Mesendoderm (in vitro differentiated cells): ENCODE results near the gene HECTD4.
A peak's percentile ranks its signal among the peaks of the same experiment; 100 is the strongest.

Experiments used
- DNase-seq: peaks from one replicate; pipeline ENCODE4 v3.0.0; 2013
- H2AK5ac ChIP-seq: 2 replicates; pipeline ENCODE4 v1.6.1; 2013; ENCODE audit warnings: low read length, inconsistent platforms
- H2BK120ac ChIP-seq: 2 replicates; pipeline ENCODE4 v1.6.1; 2013; ENCODE audit warnings: low read depth, mild to moderate bottlenecking, low read length, moderate library complexity, mixed read lengths
- H2BK15ac ChIP-seq: replicated peaks from 2 replicates; pipeline ENCODE4 v1.6.1; 2013; ENCODE audit warnings: low read depth, mild to moderate bottlenecking, moderate library complexity
- H2BK5ac ChIP-seq: 2 replicates; pipeline ENCODE4 v1.6.1; 2013; ENCODE audit warnings: low read length, inconsistent platforms
- H3K18ac ChIP-seq: 2 replicates; pipeline ENCODE4 v1.6.1; 2013; ENCODE audit warnings: mild to moderate bottlenecking, low read length, mixed read lengths
- H3K23ac ChIP-seq: one replicate; pipeline ENCODE4 v1.6.1; 2013; ENCODE audit warnings: low read length
- H3K27ac ChIP-seq: 2 replicates; pipeline ENCODE4 v1.5.1; 2013; ENCODE audit warnings: low read depth, mild to moderate bottlenecking, inconsistent platforms, low read length, moderate library complexity
- H3K27me3 ChIP-seq: 2 replicates; pipeline ENCODE4 v1.6.1; 2013; ENCODE audit warnings: low read length, control low read depth, mild to moderate bottlenecking, inconsistent platforms; ENCODE audit not compliant: insufficient read depth, poor library complexity
- H3K36me3 ChIP-seq: 2 replicates; pipeline ENCODE4 v1.6.1; 2013; ENCODE audit warnings: low read length, inconsistent platforms; ENCODE audit not compliant: control insufficient read depth, insufficient read depth
- H3K4ac ChIP-seq: one replicate; pipeline ENCODE4 v1.6.1; 2013; ENCODE audit warnings: low read depth, mild to moderate bottlenecking, low read length, moderate library complexity
- H3K4me1 ChIP-seq: 2 replicates; pipeline ENCODE4 v1.6.1; 2013; ENCODE audit warnings: low read depth, low read length, inconsistent platforms; ENCODE audit not compliant: control insufficient read depth
- H3K4me2 ChIP-seq: 2 replicates; pipeline ENCODE4 v1.6.1; 2013; ENCODE audit warnings: low read length
- H3K4me3 ChIP-seq: 2 replicates; pipeline ENCODE4 v1.5.1; 2013; ENCODE audit warnings: mild to moderate bottlenecking, low read length
- H3K56ac ChIP-seq: one replicate; pipeline ENCODE4 v1.6.1; 2013; ENCODE audit warnings: low read length
- H3K79me1 ChIP-seq: 2 replicates; pipeline ENCODE4 v1.6.1; 2013; ENCODE audit warnings: low read length, inconsistent platforms
- H3K79me2 ChIP-seq: 2 replicates; pipeline ENCODE4 v1.6.1; 2013; ENCODE audit warnings: mild to moderate bottlenecking, low read length; ENCODE audit not compliant: control insufficient read depth, insufficient read depth
- H3K9ac ChIP-seq: 2 replicates; pipeline ENCODE4 v1.6.1; 2013; ENCODE audit warnings: low read length, inconsistent platforms
- H4K5ac ChIP-seq: one replicate; pipeline ENCODE4 v1.6.1; 2013; ENCODE audit warnings: low read length
- H4K8ac ChIP-seq: one replicate; pipeline ENCODE4 v1.6.1; 2013; ENCODE audit warnings: low read depth, mild to moderate bottlenecking, control low read depth, low read length, moderate library complexity
- whole genome bisulfite sequencing: extraction: QIAGEN DNeasy Blood & Tissue Kit; methylation state at CpG from one replicate; pipeline ENCODE4 v1.1.7; 2013; ENCODE audit warnings: low lambda C conversion rate, missing lambda C conversion rate; ENCODE audit not compliant: insufficient coverage; ENCODE audit errors: extremely low coverage; 5-methylcytosine and 5-hydroxymethylcytosine counted together

Gene HECTD4

GRCh38 chr12:112198120-112198733, 184.0 kb downstream of the HECTD4 start:
- H3K4me3 ChIP-seq = no peak overlapping the region
- H2BK120ac ChIP-seq = no peak overlapping the region
- H3K23ac ChIP-seq = no peak overlapping the region
- peak; percentile 89 for DNase-seq
- H4K8ac ChIP-seq = no peak overlapping the region
- H3K27me3 ChIP-seq = no peaks in the 10 kb centered on the region
- no peak overlapping the region for H3K4ac ChIP-seq
- H3K56ac ChIP-seq = no peak overlapping the region
- H3K9ac ChIP-seq = no peak overlapping the region
- H2BK15ac ChIP-seq = no peak overlapping the region
- no peaks in the 10 kb centered on the region for H3K4me1 ChIP-seq
- H2BK5ac ChIP-seq = no peak overlapping the region
- no peak overlapping the region for H3K4me2 ChIP-seq
- H3K79me1 ChIP-seq = no peaks in the 10 kb centered on the region
- H3K27ac ChIP-seq = no peak overlapping the region
- H3K18ac ChIP-seq = no peak overlapping the region
- H3K79me2 ChIP-seq = no peaks in the 10 kb centered on the region
- H3K36me3 ChIP-seq = peaks cover 3% of the 10 kb centered on the region
- no CpG with 5 or more reads among the region's 9 CpGs for WGBS
- H4K5ac ChIP-seq = no peak overlapping the region
- H2AK5ac ChIP-seq = no peak overlapping the region

- Histone ChIP-seq H3K56ac (no peak overlapping the region), H3K4me3 (no peak overlapping the region), H2AK5ac (no peak overlapping the region), H3K4me2 (no peak overlapping the region), H3K4ac (no peak overlapping the region), H3K79me2 (no peaks in the 10 kb centered on the region), H4K8ac (no peak overlapping the region), H3K79me1 (no peaks in the 10 kb centered on the region), H2BK120ac (no peak overlapping the region), H4K5ac (no peak overlapping the region), H3K27ac (no peak overlapping the region), H3K27me3 (no peaks in the 10 kb centered on the region), H2BK5ac (no peak overlapping the region), H3K4me1 (peaks cover 3% of the 10 kb centered on the region), H3K9ac (no peak overlapping the region), H3K23ac (no peak overlapping the region), H3K36me3 (peaks cover 2% of the 10 kb centered on the region), H2BK15ac (no peak overlapping the region), H3K18ac (no peak overlapping the region)
- WGBS = no CpG with 5 or more reads among the region's 9 CpGs
- DNase-seq = no peak
Observed at GRCh38 chr12:112196196-112196875, 185.9 kb downstream of the HECTD4 start.

GRCh38 chr12:112194601-112195247, 187.5 kb downstream of the HECTD4 start:
- Histone ChIP-seq H3K79me2 (no peaks in the 10 kb centered on the region), H2BK120ac (no peak overlapping the region), H3K27ac (no peak overlapping the region), H4K5ac (no peak overlapping the region), H2BK15ac (no peak overlapping the region), H3K18ac (no peak overlapping the region), H3K9ac (no peak overlapping the region), H3K4ac (no peak overlapping the region), H3K56ac (no peak overlapping the region), H3K27me3 (no peaks in the 10 kb centered on the region), H2AK5ac (no peak overlapping the region), H4K8ac (no peak overlapping the region), H3K4me1 (peaks cover 9% of the 10 kb centered on the region), H3K4me3 (no peak overlapping the region), H3K79me1 (no peaks in the 10 kb centered on the region), H2BK5ac (no peak overlapping the region), H3K36me3 (peaks cover 2% of the 10 kb centered on the region), H3K23ac (no peak overlapping the region), H3K4me2 (no peak overlapping the region)
- no peak for DNase-seq
- no CpG with 5 or more reads among the region's 20 CpGs for WGBS

- H3K27me3 ChIP-seq = no peaks in the 10 kb centered on the region
Observed at GRCh38 chr12:112192475-112192874, 189.8 kb downstream of the HECTD4 start.

GRCh38 chr12:112191840-112192321, 190.3 kb downstream of the HECTD4 start:
- Histone ChIP-seq H3K36me3 (no peaks in the 10 kb centered on the region), H3K56ac (peak overlapping the region; percentile 50), H3K79me1 (no peaks in the 10 kb centered on the region), H2BK5ac (peak overlapping the region; percentile 65), H3K27ac (no peak overlapping the region), H3K4me1 (peaks cover 9% of the 10 kb centered on the region), H3K9ac (peak overlapping the region; percentile 5), H3K4ac (peak overlapping the region; percentile 28), H3K79me2 (no peaks in the 10 kb centered on the region), H2AK5ac (no peak overlapping the region), H2BK120ac (no peak overlapping the region), H3K27me3 (no peaks in the 10 kb centered on the region), H4K8ac (no peak overlapping the region), H3K4me2 (no peak overlapping the region), H3K23ac (no peak overlapping the region), H3K18ac (no peak overlapping the region), H4K5ac (no peak overlapping the region), H2BK15ac (no peak overlapping the region), H3K4me3 (no peak overlapping the region)
- WGBS = no CpG with 5 or more reads among the region's 4 CpGs
- DNase-seq = peak; percentile 81

More at GRCh38 chr12:112192475-112192874, 189.8 kb downstream of the HECTD4 start:
- no peak overlapping the region for H3K4ac ChIP-seq
- H3K79me1 ChIP-seq = no peaks in the 10 kb centered on the region
- H3K18ac ChIP-seq = no peak overlapping the region
- no peak overlapping the region for H2AK5ac ChIP-seq
- H3K9ac ChIP-seq = no peak overlapping the region
- H2BK120ac ChIP-seq = no peak overlapping the region
- no peak for DNase-seq
- H3K4me3 ChIP-seq = no peak overlapping the region
- H4K8ac ChIP-seq = no peak overlapping the region
- H3K36me3 ChIP-seq = no peaks in the 10 kb centered on the region
- no peak overlapping the region for H3K4me2 ChIP-seq
- WGBS = no CpG with 5 or more reads among the region's 13 CpGs
- H3K23ac ChIP-seq = no peak overlapping the region
- no peak overlapping the region for H4K5ac ChIP-seq
- peak overlapping the region; percentile 64 for H2BK5ac ChIP-seq
- H3K27ac ChIP-seq = no peak overlapping the region
- H3K79me2 ChIP-seq = no peaks in the 10 kb centered on the region
- H2BK15ac ChIP-seq = no peak overlapping the region
- peaks cover 9% of the 10 kb centered on the region for H3K4me1 ChIP-seq
- H3K56ac ChIP-seq = peak overlapping the region; percentile 60
